Stimulated activated CD4-positive, alpha-beta T cell treated with anti-CD3 and anti-CD28 coated beads, Interleukin-12 subunit alpha, Interleukin-12 subunit beta, amount 100 ng/mL, for 4 hours (primary cell): ENCODE data around the gene UGT1A8.
"Not testable (repeated sequence)": the region's sequence is repeated elsewhere in the genome, so short reads cannot be mapped to it uniquely, and the experiment has no call there.

Experiments used
- DNase-seq: peaks from one replicate; pipeline ENCODE4 v3.0.0-alpha.2; 2020

The UGT1A8 gene

GRCh38 chr2:233736868-233737653 lies 119.6 kb downstream of the UGT1A8 start:
- DNase-seq, result not testable (repeated sequence)

- no peak for DNase-seq
Measured at GRCh38 chr2:233740870-233741269, 123.4 kb downstream of the UGT1A8 start.

DNA sequence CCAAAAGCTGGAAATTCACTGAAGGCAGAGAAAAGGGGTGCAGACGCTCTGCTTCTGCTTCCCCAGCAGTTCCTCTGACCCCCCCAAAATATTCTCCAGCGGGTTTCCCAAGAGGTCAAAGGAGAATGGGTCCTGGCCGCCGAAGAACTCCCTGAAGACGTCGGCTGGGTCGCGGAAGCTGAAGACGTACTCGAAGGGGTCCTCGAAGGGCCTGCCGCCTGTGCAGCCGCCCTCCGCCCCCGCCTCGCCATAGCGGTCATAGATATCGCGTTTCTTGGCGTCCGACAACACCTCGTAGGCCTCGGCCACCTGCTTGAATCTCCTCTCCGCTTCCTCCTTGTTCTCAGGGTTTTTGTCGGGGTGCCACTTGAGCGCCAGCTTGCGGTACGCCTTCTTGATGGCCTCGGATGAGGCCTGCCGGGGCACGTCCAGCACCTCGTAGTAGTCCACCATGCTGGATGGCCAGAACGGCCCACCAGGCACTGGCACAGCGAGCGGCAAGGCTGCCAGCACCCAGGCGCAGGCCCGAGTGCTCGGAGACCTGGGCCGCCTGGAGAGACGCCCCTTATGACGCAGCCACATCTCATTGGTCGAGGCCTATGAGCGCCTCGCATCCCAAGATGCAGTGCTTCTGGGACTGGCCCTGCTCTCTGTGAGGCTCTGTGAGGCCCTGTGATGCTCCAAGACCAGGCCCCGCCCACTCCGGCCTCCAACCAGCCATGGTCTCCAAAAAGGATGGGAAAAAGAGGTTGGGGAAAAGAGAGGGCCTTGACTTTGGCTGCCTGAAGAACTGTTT lies 126.2 kb downstream of the UGT1A8 start:
- no peak for DNase-seq

- DNase-seq, result no peak
Measured at GRCh38 chr2:233745073-233745755, 127.8 kb downstream of the UGT1A8 start.

- DNase-seq, result not testable (repeated sequence)
Measured at GRCh38 chr2:233745838-233746237, 128.4 kb downstream of the UGT1A8 start.

GRCh38 chr2:233746475-233747282 lies 129.2 kb downstream of the UGT1A8 start:
- DNase-seq, result no peak

DNA sequence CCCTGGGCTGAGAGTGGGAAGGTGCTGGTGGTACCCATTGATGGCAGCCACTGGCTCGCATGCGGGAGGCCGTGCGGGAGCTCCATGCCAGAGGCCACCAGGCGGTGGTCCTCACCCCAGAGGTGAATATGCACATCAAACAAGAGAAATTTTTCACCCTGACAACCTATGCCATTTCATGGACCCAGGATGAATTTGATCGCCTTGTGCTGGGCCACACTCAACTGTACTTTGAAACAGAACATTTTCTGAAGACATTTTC lies 129.8 kb downstream of the UGT1A8 start:
- DNase-seq, result no peak

DNA sequence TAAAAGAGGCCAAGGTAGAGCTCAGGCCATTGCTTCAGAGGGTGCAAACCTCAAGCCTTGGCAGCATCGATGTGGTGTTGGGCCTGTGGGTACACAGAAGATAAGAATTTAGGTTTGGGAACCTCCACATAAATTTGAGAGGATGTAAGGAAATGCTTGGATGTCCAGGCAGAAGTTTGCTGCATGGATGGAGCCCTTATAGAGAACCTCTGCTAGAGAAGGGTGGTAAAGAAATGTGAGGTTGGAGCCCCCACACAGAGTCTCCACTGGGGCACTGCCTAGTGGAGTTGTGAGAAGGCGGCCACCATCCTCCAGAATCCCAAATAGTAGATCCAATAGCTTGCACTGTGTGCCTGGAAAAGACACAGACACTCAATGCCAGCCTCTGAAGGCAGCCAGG lies 133.3 kb downstream of the UGT1A8 start:
- DNase-seq, result not testable (repeated sequence)

- DNase-seq, result not testable (repeated sequence)
Measured at GRCh38 chr2:233751212-233752009, 134.0 kb downstream of the UGT1A8 start.

DNA sequence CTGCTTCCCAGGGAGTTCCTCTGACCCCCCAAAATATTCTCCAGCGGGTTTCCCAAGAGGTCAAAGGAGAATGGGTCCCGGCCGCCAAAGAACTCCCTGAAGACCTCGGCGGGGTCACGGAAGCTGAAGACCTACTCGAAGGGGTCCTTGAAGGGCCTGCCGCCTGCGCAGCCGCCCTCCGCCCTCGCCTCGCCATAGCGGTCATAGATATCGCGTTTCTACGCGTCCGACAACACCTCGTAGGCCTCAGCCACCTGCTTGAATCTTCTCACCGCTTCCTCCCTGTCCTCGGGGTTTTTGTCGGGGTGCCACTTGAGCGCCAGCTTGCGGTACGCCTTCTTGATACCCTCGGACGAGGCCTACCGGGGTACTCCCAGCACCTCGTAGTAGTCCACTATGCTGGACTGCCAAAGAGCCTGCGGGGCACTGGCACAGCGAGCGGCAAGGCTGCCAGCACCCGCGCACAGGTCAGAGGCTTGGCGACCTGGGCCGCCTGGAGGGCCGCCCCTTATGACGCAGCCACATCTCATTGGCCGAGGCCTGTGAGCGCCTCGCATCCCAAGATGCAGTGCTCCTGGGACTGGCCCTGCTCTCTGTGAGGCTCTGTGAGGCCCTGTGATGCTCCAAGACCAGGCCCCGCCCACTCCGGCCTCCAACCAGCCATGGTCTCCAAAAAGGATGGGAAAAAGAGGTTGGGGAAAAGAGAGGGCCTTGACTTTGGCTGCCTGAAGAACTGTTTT lies 137.6 kb downstream of the UGT1A8 start:
- DNase-seq, result no peak

GRCh38 chr2:233756429-233757081 lies 139.1 kb downstream of the UGT1A8 start:
- no peak for DNase-seq

GRCh38 chr2:233758141-233758540 lies 140.7 kb downstream of the UGT1A8 start:
- no peak for DNase-seq

GRCh38 chr2:233758849-233759248 lies 141.4 kb downstream of the UGT1A8 start:
- no peak for DNase-seq

GRCh38 chr2:233760043-233760442 lies 142.6 kb downstream of the UGT1A8 start, which contains the start of gene UGT1A1:
Gene UGT1A1 (plus strand): TSS chr2:233760270. CDS start chr2:233760288, 18 bp downstream.
- DNase-seq, result no peak

GRCh38 chr2:233761040-233761769 lies 143.8 kb downstream of the UGT1A8 start:
- no peak for DNase-seq

- DNase-seq, result no peak
Measured at GRCh38 chr2:233764264-233764663, 146.8 kb downstream of the UGT1A8 start.

- DNase-seq, result no peak
Measured at GRCh38 chr2:233764761-233765160, 147.3 kb downstream of the UGT1A8 start.

GRCh38 chr2:233766416-233766815 lies 149.0 kb downstream of the UGT1A8 start:
- DNase-seq, result no peak

- no peak for DNase-seq
Measured at GRCh38 chr2:233768076-233768475, 150.6 kb downstream of the UGT1A8 start.

GRCh38 chr2:233769260-233769659 lies 151.8 kb downstream of the UGT1A8 start:
- DNase-seq, result no peak
